Subcutaneous adipose tissue (tissue), 4 donors: ENCODE measurements around the gene ITIH2. TPM values are rescaled to one million over a fixed set of nuclear protein-coding genes. Genes with fewer than 3 reads are reported as not detected.

ENCODE experiments used
- total RNA-seq, 4 donors: library from RNA; depleted of rRNA; stranded (reverse); fragments of >200 nt; gene quantifications; one replicate each; pipeline ENCODE4 v1.1.0, GENCODE V29; 2016
- TF ChIP-seq, protein P1 (sequence below): fragments of 450-650 bp; IDR thresholded peaks from one replicate; pipeline ENCODE4 v1.5.1; 2016; ENCODE audit warnings: low read depth, mild to moderate bottlenecking, control low read depth, antibody characterized with exemption, moderate library complexity

The ITIH2 gene
- total RNA-seq, 4 donors from 2014 or later, result not detected

DNA sequence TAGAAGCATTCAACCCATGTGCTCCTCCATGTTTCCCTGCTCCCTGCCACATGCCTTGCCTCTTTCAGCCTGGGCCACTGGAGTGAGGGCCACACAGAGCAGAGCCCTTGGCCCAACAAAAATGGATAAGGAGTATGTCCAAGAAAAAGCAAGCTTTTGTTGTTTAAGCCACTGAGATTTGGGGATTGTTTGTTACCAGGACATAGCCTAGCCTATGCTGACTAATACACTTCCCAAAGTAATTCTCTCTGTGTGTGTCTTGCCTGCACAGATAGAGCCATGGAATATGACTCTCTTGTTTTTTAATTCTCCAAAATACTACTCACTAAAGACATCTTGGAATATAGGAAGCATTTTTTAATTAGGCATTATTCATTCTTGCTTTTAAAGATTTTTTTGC lies 13.5 kb upstream of the ITIH2 start:
- TF ChIP-seq, protein P1, sequence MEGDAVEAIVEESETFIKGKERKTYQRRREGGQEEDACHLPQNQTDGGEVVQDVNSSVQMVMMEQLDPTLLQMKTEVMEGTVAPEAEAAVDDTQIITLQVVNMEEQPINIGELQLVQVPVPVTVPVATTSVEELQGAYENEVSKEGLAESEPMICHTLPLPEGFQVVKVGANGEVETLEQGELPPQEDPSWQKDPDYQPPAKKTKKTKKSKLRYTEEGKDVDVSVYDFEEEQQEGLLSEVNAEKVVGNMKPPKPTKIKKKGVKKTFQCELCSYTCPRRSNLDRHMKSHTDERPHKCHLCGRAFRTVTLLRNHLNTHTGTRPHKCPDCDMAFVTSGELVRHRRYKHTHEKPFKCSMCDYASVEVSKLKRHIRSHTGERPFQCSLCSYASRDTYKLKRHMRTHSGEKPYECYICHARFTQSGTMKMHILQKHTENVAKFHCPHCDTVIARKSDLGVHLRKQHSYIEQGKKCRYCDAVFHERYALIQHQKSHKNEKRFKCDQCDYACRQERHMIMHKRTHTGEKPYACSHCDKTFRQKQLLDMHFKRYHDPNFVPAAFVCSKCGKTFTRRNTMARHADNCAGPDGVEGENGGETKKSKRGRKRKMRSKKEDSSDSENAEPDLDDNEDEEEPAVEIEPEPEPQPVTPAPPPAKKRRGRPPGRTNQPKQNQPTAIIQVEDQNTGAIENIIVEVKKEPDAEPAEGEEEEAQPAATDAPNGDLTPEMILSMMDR, result no peak

DNA sequence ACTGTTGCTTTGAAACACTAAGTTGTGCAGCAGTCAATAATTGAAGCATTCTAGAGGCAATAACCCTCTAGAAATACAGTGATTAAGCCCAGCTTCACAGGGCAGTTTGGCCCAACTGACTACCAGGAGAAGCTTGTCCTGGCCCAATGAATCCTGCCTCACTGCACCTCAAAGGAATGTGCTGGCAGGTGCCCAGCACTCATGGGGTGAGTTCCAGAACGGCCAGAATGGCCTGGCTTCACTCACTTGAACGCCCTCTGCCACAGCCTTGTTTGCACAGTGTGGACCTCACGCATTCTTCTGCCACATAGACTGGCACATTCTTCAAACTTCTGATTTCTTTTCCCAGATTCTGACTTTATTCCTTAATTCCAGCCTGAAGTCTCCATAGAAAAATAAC lies 6.6 kb upstream of the ITIH2 start:
- TF ChIP-seq, protein P1, result no peak

DNA sequence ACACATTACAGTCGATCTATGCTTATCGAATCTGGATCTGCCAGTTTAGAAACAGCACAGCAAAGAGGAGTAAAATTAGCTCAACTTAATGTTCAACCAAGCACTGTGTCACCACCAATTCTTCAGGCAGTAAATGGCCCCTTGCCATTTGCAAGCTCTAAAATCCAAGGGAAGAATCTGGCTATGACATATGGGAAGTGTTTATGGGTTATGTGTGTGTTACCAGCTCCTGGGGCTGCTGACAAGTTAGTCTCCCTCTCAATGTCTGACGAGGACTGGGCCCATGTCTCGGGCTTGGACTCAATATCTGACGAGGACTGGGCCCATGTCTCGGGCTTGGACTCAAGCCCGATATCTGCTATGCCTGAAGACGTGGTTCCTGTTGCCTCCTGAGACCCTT lies 5.7 kb upstream of the ITIH2 start:
- TF ChIP-seq, protein P1, result no peak

DNA sequence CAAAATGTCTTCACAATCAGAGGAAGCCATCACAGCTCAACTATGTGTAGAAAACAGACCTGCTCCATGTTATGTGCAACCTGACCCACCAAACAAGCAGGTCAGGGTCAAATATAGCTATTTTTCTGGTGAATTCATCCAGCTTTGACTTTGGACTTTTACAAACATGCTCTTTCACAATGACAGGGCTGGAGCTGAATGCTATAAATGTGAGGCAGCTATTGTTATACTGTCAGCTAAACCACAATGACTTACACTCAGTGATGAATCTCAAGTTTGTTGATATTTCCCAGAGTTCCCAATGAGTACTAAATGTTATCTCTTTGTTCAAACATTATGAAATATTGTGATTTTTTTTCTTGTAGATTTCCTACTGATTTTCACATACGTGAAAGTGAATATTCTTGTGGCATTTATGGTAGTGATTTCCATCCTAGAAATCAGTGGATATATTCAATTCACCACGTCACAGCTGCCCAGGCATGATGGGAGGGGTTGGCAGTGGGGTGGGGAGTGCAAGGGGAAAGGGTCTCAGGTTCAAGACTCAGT lies 2.5 kb upstream of the ITIH2 start:
- TF ChIP-seq, protein P1, result no peak

DNA sequence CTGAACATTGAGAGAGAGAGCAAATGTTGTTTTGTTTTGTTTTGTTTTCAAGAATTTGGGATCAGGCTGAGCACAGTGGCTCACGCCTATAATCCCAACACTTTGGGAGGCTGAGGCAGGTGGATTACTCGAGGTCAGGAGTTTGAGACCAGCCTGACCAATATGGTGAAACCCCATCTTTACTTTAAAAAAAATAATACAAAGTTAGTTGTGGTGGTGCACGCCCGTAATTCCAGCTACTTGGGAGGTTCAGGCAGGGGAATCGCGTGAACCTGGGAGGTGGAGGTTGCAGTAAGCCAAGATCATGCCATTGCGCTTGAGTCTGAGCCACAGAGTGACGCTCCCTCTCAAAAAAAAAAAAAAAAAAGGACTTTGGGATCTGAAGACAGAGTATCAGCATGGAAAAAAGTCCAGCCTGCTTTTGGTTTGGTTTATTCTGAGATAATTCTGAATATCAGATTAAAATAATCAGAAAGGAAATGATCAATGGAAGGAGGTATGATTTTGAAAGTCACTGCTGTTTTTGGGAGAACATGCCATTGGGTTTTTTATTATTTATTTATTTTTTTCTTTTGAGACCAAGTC lies 1.9 kb upstream of the ITIH2 start:
- TF ChIP-seq, protein P1, result no peak

DNA sequence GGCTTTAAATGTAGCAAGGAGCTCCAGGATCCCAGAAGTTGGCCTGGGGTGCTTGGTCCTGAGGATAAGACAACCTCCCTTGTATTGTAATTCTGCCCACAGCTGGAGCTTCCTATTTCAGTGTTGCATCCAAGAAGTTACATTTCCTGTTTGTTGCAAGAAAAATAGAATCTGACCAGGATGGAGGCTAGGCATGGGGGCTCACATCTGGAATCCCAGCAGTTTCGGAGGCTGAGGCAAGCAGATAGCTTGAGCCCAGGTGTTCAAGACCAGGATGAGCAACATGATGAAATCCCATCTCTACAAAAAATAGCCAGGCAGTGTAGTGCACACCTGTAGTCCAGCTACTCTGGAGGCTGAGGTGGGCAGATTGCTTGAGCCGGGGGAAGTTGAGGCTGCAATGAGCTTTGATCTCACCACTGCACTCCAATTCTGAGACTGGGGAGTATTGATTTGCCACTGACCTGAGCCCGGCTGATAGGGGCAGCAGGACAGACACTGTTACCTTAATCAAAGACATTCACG lies 766 bp upstream of the ITIH2 start:
- TF ChIP-seq, protein P1, result no peak

DNA sequence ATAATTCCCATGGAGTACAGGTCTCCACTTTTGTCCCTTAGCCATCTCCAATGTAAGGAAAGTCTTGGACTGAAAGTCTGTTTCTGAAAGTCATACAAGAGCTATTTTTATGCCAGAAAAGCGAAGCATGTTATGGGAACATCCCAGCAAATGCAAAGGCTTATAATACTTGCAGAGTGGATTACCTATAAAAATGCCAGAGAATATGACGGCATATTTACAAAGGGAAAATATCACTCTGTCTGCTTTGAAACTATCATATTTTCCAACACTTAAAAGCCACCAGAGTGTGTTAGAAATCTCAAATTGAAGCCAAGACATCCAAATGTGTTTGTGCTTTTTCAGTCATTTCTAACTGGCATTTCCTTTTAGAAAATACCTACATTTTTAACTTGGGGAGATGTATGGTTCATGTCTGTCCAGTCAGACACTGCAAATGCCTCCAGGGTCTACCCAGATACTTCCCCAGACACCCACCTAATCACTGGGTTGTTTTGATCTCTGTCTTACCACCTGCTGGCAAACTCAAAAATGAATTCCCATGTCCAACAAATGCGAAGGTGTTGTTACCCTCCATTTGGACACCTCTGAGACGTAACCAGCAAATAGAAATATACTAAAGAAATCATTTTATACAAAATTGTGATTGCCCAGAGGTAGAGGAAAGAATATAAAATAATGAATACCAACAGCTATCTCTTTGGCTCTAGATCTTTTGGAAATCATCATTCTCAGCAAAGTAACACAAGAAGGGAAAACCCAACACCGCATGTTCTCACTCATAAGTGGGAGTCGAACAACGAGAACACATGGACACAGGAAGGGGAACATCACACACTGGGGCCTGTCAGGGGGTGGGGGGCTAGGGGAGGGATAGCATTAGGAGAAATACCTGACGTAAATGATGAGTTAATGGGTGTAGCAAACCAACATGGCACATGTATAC lies 1.2 kb downstream of the ITIH2 start:
- TF ChIP-seq, protein P1, result no peak
